Fibroblast of skin of scalp (primary cell): ENCODE results near the gene IFT88.

Source experiments
- DNase-seq: peaks from one replicate; pipeline ENCODE4 v3.0.0-alpha.2; 2013

IFT88 gene

DNA sequence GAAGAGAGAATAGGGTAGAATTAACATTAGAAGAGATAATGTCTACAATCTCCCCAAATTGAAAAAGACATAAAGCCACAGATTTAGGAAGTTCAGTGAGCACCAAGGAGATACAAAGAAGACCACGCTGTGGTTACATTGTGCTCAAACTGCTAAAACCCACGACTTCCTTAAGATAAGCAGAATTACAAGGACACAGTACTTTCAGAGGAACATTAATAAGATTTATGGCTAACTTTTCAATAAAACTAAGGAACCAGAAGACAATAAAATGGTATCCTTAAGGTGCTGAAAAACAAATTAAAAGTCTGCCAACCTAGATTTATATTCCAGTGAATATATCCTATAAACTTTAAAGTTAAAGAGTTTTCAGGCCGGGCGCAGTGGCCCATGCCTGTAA lies 129.1 kb downstream of the IFT88 start:
- DNase-seq: no peak

- no peak for DNase-seq
These were observed 132.8 kb downstream of the IFT88 start for GRCh38 chr13:20699715-20700114.

DNA sequence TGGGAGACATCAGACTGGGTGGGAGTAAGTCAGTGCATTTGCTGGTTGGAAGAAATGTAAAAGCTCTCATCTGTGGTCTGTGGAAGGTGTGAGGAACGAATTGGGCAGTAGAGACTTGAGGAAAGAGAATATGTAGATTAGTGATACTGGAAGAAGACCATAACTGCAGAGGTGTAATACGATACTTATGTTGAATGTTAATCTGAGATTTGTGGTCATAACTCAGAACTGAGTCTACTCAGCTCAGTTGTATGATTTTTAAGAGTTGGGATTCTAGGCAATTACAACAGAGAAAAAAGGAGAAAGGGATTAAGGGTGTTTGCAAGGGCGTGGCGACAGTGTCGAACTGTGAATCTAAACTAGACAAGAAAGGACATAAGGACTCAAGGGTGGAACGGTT lies 133.3 kb downstream of the IFT88 start:
- DNase-seq: no peak

DNA sequence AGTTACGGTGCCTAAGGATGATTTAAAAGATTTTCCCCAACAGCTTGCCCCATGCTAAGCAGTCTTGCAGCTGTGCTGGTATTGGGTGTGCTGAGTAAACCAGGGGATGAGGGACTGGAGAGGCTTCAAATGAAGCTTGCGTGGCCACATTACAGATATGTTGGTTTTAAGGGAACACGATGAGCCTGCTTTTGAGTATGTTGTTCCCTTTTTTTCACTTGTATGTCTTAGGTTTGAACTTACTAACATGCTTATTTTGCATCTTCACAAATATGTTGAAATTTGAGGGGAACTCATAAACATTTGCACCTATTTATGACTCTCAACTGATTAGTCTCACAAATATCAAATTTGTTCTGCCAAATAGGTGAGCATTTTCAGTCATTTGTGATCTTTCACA lies 134.5 kb downstream of the IFT88 start:
- no peak for DNase-seq

- no peak for DNase-seq
These were observed 135.6 kb downstream of the IFT88 start for GRCh38 chr13:20702530-20702914.

DNA sequence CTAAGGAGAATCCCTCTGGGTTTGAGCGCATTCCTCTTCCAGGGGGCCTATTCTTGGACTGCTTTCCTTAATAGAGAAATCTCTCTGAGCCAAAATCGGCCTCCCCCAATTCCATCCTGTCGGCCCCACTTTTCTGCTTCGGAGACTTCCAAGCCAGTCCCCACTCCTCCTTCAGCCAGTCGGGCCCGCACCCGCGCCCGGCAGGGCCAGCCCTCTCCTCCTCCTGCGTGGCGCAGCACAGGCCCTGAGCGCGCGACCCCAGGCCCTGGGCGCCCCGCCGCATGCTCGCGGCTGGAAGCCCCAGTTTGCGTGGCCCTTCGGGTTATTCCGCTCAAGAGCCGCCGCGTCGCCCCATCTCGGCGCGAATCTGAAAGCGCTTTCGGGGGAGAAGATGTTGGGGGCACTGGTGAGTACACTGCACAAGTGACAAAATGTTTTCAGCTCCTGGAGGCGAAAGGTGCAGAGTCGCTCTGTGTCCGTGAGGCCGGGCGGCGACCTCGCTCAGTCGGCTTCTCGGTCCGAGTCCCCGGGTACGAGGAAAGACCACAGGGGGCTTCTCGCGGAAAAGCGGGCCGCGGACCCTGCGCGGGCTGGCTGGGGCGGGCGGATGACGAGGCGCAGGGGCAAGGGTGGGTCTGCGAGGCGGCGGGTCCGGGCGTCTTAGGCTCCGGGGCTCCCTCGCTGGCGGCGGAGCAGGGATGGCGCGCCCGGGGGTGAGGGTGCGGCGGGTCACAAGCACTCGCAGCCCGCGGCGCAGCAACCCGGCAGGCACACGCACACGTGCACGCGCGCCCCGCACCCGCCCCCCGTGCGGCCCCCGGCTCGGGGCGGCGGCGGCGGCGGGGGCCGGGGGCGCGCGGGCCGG lies 136.2 kb downstream of the IFT88 start, which contains the start of gene IL17D:
TSS of gene IL17D (plus strand) at position 785 of the 865 bp plus-strand sequence. CDS start 303 bp downstream, outside the sequence.
- peak; percentile 11 for DNase-seq

DNA sequence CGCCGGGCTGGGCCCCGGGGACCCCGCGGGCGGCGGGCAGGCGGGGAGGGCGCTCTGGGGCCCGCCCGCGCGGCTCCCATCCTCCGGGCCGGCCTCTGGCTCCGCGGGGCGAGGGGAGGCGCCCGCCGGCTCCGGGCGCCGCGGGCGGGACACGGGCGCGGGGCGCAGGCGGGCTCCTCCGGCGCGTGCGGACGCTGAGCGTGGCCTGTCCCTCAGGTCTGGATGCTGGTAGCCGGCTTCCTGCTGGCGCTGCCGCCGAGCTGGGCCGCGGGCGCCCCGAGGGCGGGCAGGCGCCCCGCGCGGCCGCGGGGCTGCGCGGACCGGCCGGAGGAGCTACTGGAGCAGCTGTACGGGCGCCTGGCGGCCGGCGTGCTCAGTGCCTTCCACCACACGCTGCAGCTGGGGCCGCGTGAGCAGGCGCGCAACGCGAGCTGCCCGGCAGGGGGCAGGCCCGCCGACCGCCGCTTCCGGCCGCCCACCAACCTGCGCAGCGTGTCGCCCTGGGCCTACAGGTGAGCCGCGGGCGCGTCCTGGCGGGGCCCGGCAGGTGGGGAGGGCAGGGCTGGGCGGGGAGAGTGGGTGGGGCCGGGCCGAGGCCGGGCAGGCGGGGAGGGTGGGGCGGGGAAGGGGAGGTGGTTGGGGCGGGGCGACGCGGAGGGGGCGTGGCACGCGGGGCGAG lies 137.0 kb downstream of the IFT88 start:
- DNase-seq: peak; percentile 76

DNA sequence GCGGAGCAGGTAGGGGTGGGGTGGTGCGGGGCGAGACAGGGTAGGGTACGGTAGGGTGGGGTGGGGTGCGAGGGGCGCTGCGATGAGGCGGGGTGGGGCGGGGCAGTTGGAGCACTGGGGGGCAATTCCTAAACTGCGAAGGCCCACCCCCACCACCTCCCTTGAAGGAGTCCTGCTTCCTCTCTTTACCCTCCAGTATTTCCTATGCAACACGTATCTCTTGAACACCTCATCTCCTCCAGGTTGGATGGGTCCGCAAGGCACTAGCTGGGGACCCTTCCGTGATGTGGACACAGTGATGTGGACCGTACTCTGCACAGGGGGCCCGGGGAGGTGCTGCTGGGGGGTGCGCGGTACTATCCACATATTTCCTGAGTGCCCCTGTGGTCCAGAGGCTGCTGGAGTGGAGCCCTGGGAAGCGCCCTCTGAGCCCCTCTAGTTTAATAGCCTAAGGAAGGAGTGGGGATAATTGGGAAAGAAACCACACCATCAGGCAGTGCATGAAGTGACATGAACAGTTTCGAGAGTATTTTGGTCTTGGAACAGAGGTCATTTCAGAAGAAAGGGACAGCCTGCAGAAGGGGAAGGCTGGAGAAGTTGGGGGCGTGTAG lies 137.6 kb downstream of the IFT88 start:
- DNase-seq: no peak

- DNase-seq: no peak
These were observed 139.7 kb downstream of the IFT88 start for GRCh38 chr13:20706661-20707060.

DNA sequence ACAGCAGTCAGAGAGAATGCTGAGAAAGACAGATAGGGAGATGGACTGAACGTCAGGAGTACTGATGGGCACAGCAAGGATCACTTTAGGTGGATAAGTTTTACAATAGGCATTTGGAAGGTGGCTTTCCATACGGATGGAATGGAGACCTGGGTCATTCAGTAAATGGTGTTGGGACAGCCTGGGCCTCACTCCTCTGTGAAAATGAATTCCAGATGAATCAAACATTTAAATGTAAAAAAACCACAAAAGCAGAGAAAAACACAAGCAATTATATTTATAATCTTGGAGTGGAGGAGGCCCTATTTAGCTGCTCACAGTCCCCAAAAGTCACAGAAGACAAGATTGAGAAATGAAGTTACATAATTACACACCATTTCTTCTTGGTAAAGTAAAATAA lies 141.3 kb downstream of the IFT88 start:
- DNase-seq: no peak

DNA sequence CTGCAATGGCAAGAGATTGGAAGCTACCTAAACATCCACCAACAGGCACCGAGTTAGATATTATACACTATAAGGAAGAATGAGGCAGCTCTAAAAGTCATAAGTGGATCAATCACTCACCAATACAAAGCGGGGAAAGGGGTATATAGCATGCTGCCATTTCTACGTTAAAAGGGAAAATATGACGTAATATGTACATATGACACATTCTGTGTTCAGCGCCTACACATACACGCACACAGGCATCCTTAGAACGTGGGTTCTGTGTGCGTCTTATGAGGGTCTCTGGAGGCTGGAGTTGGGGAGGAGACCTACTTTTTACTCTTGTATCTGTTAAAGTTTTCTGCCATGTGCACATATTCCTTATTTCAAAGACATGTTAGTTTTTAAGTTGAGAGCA lies 142.4 kb downstream of the IFT88 start:
- no peak for DNase-seq

DNA sequence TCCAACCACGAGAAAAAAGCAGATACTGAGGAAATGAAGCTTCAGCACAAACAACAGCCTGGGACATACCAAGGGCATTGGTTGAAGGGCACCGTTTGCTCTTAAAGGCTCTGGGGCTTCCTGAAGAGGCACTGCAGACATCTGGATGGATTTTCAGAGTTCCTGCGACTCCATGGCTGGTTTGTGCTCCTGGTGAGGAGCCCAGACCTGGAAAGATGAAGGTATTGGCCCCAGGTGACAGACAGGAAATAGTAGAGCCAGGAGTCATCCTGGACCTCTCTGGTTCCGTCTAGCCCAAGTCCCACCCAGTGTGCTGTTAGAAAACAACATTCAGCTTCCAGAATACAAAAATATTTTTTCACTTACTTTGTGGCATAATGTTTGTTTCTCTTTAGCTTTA lies 142.8 kb downstream of the IFT88 start:
- DNase-seq: no peak

DNA sequence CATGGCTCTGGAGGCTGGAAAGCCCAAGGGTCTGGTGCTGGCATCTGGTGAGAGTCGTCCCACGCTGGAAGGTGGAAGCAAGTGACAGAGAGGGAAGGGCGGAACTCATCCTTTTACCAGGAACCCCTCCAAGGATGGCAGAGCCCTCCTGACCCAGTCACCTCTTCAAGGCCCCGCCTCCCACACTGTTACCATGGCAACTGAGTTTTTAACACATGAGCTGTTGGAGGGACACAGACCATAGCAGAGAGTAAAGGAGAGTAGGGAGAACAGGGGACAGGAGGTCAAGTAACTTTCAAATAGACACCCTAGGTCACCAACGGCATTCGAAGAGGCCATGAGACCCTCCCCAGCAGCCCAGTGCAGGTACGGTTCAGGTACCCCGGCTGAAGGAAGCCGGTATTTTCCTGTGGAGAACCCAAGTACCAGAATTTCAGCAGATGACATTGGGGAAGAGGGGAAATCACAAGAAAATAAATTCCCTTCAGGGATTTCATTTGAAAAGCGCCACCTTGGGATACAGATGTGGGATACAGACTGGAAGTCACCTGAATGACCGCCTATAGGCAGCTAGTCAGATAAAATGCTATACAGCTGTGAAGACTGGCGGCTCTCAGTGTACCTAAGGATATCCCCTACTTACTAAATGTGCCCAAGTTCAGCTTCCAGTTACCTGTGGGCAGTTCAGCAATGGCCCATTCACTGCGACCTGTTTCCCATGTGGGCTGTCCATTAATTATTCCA lies 144.5 kb downstream of the IFT88 start:
- peak; percentile 14 for DNase-seq

- no peak for DNase-seq
These were observed 146.0 kb downstream of the IFT88 start for GRCh38 chr13:20713014-20713376.

DNA sequence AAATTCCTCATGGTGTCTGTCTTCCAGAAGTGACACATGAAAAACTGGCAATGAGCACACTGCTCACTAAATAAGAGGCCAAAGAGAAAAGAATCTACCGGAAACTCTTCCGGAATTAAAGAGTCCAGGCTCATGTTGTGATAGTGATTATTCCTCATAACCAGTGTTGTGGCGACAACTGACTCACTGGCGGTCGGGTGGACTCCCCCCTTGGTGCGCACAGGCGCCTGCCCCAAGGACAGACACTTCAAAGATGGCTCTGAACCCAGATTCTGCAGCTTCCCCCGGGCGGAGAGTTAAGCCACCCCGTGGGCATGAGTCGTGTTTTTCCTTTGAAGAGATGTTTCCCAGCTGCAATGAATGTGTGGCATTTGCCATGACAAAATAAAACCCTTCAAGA lies 146.8 kb downstream of the IFT88 start:
- peak; percentile 80 for DNase-seq

DNA sequence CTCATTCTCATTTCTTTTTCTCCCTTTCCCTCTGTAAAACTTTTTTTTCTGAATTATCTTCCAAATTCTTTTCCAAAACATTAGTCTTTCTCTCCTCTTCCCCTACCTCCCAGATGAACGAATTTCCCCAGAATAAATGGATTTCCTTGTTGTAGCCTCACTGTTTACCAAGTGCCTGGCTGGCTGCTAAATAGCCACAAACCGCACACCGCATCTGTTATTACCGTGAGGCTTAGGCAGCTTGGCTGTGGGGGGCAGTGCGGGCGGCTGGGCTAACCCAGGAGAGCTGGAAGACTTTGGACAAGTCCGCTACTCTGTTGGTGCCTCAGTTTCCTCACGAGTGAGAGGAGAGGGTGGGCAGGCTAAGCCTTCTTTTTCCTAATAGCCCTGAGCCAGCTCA lies 147.2 kb downstream of the IFT88 start:
- DNase-seq: peak; percentile 13

DNA sequence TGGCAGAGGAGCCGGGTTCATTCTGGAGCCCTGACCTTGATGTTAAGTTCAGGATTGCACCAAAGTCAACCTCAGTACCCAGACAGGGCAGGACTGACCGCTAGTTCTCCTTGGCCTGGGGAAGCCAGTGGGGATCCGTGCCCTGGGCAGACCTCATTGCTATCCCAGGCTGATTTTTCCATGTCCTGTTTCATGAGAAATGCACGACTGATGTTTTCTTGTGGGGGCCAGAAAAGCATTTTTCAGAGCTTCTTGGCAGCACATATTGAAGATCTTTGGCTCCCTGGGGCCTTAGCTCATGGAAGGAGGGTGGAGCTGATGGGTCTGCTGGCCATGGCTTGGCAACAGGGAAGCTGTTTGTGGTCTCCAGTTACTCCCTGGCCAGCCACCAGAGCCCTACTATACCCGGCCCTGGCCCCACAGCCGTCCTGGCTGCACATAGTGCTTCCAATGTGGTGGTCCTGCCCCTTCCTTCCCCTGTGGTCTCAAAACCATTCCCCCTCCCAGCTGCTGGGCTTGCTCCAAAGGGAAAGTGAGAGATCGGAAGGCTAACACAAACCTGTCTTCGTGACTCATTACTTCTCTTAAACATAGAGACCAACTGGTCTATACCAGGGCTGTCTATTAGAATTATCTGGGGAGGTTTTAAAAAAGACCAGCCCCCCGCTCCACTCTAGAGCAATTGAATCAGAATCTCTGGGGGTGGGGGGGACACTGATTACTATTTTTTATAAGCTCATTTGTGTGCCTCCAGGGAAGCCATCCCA lies 147.8 kb downstream of the IFT88 start:
- peak; percentile 89 for DNase-seq

GRCh38 chr13:20715330-20715712 lies 148.4 kb downstream of the IFT88 start:
- no peak for DNase-seq

DNA sequence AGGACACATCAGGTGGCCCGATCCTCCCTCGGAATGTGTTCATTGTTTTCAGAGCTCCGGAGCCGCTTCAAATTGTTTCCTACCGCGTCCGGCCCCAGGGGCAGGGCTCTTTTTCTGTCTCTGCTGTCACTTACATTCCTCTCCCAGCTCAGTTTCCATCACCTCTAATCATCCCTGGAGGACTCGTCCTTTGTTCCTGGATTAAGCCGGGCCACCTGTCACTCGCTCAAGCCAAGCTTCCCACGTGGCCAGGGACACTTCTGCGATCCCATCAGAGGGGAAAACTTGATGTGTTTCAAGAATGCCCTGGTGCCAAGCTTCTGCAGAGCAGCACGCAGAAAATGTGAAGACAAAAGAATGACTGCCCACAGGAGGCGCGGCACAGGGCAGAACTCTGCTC lies 150.0 kb downstream of the IFT88 start:
- DNase-seq: no peak

DNA sequence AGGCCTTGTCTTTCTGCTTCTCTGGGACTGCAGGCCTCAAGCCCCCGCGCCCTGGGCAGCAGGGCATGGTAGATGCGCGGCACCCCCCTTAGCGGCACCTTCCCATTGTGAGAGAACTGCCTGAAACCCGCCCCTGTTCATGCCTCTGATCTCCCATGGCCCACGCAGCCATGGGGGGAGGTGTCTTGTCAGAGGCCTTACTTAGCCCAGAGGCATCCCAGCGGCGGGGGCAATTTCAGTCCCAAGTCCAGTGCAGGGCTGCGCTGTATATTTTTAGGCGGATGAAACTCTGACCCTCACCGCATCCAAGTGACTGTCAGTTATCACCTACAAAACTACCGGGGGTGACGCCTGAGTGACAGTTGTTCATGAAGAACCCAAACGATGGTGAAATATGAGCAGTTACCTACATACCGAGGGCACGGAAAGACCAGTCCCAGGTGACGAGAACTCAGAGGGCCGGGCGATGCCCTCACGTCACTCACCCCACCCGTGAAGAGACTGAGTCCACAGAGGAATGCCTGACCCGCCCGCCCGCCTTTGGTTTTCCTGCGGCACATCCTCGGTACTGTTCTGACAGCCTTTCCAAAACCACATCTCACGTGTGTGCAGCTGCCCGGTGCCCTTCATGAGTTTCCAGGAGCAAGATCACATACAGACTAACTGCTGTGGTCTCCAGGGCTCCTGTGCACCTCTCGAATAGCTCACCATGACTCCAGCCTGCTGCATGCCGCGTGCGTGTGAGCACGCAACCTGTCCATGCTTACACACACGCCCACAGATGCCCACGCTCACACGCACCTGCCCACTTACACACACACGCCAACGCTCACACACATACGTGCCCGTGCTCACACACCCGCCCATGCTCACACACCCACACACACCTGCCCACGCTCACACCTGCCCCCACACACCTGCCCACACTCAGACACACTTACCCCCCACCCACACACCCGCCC lies 150.9 kb downstream of the IFT88 start:
- no peak for DNase-seq
